Activated gamma-delta T cell treated with Interleukin-2 at 50 U/mL for 16 hours (primary cell): Measurements from ENCODE around the gene SPATA20.

Source experiments
- DNase-seq: peaks from one replicate; pipeline ENCODE4 v3.0.0-alpha.2; 2020

The SPATA20 gene

DNA sequence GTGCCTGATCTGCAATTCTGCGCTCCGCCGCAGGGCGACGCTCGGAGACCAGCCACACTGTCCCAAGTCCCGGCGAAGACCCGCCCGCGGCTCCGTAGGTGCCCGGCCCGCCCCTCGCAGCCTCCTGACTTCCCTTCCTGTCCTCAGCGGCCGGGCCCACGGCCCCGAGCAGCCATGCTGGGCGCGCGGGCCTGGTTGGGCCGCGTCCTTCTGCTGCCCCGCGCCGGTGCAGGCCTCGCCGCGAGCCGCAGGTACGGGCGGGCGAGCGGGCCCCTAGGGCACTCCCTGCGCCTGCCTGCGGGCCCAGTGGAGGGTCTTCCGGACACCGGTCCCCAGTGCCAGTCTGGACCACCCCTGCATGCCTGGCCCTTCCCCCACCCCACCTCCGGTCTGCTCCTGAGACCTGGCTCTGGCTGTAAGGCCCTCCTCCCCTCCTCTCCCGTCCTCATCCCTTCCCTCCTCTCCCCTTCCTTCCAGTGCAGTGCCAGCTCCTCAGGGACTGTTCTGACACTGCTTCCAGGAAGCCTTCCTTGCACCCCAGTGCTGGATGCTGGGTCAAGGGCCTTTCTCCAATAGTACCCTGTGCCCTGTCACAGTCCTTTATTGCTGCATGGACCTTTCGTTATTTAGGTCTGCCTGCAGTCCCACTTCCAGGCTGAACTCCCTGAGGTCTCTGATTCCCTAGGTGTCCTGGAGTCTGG is at the start of gene SPATA20:
Gene SPATA20 (plus strand): TSS at position 140 of the 701 bp plus-strand sequence. CDS start 35 bp downstream, at position 175.
- peak; percentile 81 for DNase-seq

DNA sequence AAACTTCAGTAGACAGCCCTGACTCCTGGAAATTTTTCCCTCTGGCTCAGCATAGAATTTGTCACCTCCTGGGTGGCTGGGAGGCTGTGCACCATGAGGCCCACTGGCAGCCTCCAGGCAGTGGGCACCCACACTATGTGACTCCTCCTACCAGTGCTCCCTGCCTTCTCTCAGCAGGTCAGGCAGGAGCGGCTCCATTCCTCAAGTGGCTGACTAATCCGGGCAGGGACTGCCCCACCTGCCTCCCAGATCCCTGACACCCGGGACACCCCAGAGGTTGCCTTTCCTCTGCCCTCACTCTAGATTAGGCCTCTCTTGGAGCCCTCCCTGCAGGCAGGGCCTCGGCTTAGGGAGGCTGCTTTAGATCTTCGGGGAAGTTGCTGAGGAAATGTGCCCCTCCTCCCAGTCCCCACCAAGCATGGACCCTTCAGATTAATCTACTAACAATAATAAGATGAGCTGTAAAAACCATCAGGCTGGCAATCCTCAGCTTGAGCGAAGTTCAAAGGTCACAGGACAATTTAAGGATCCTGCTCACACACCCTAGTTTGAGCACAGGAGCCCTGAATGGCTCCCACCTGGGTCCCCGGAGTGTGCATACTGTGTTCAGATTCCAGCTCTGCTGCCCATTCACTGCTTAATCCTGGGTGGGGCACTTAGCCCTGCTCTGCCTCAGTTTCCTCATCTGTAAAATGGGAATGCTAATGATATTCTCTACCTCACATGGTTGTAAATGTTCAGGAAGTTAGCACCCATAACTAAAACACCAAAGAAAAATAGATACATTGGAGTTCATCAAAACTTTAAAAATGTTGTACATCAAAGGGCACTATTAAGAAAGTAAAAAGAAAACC is 48.7 kb upstream of the SPATA20 start:
- no peak for DNase-seq

DNA sequence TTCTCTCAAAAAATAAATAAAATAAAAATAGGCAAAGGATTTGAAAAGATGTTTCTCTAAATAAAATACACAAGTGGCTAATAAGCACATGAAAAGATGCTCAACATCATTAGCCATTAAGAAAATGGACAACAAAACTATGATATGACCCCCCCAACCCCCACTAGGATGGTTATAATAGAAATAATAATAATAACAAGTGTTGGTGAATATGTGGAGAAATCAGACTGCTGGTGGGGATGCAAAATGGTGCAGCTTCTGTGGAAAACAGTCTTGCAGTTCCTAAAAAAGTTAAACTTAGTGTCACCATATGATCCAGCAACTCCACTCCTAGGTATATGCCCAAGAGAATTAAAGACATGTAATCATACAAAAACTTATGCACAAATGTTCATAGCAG is 47.7 kb upstream of the SPATA20 start:
- no peak for DNase-seq

DNA sequence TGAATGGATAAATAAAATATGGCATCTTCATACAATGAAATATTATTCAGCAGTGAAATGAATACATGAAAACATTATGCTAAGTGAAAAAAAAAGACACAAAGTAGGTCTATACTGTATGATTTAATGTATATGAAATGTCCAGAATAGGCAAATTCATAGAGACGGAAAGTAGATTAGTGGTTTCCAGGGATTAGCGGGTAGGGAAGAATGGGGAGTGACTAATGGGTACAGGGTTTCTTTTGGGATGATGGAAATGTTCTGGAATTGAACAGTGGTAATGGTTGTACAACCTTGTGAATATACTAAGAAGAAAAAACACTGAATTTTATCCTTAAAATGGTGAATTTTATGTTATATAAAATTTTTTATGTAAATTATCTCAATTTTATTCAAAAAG is 47.3 kb upstream of the SPATA20 start:
- DNase-seq, result no peak

DNA sequence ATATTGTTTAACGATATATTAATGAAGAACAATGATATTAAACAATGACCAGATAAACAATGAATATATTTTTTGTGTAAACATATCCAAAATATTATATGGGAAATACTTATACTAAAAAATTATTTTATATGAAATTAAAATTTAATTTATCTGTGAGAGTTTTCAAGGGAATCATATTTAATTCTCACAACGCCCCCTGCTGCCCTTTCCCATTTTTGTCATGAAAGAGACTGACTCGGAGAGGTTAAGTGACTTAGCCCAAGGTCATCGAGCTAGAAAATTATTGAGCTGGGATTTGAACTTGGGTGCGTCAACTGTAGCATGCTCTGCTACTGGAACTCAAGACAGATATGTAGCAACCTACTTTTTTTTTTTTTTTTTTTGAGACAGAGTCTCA is 45.9 kb upstream of the SPATA20 start:
- peak; percentile 22 for DNase-seq

DNA sequence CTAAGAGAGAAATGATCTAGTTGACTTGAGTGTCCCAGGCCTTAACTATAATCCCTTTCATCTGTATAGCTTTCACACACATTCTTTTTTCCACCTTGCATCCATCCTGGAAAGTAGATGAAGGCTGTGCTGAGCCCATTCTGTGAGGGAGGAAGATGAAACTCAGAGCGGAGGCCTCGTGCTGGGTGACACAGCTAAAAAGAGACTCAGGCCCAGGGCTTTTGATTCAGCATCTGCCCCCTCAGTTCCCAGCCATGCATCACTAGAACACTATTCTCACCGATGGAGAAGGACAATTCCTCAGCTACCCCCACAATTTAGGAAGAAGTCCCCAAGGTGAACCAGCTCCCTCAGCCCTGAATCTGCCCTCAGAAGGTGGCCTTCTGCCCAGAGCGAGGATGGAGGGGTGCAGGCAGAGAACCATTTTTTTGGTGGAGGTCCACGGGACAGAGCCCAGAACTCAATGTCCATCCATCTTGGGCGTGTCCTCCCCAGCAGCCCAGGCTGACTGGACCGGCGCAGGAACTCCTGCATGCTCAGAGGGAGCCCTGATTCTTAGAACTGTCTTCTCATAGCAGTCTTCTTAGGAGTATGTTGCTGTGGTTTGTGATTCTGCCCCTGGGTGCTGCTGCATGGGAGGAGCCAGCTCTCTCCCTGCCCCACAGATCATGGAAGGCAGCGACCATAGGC is 44.5 kb upstream of the SPATA20 start:
- no peak for DNase-seq

DNA sequence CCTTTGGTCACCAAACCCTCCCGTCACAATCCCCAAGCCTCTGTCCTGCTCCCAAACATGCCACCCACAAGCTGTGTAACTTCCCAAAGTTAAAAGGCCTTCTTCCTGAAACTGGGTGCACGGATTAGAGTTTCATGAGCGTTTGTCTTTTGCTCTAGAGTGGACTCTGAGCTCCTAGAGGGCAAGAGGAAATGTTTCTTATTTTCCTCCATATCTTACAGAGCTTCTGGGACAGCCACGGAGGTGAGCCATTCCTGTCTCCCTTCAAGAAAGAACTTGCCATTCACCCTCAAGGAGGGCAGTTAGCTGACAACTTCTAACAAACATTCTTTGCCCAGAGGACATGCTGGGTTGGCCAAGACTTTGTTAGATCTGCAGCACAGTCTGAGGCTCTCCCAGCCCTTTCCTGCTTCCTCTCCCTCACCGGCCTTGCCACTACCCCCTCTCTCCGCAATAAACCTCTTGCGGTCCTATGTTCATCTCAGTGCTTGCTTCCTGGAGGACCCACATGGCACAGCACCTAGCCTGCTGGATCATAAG is 41.3 kb upstream of the SPATA20 start:
- no peak for DNase-seq

DNA sequence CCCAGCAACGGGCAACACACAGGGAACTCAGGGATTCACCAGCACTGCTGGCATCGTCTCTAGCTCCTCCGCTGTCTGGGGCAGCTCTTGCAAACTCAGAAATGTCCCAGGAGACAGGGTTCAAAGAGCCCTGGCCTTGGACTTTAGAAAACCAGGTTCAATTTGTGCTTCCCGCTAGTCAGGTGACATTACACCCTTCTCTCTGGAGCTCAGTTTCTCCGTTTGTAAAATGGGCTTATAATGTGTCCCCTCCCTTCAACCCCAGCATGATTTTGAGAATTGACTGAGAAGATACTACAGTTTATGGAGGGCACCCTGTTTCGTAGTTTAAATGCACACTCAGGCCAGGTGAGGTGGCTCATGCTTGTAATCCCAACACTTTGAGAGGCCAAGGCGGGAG is 40.7 kb upstream of the SPATA20 start:
- DNase-seq, result no peak

DNA sequence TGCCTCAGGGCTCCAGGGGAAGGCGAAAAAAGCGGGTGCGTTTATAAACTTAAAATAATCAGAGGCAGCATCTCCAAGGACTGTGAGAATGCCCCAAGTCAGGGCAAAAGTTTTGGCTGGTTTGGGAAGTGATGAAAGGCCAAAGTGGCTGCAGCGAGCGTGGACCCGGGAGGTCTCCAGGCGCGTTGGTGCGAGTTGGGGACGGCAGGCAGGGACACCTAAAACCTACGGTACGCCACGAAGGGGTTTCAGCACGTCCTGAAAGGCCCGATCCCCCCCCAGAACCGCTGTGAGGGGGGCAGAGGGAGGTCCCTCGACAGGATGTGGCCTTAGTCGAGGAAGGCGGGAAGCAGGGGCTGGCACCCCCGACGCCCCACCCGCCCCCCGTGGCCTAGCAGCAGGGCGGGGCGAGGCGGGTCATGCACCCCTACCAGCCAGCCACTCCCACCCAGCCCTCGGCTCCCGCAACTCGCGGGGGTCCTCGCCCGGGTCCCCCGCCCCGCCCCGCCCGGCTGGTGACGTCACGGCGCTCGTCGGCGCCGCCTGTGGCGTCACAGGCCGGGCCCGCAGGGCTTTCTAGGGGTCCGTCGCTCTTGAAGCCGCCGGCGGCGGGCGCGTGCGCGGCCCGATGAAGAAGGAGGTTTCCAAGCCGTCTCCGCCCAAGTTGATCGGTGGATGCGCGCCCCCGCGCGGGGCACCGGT is 39.0 kb upstream of the SPATA20 start, which contains the start of gene MYCBPAP:
Gene MYCBPAP (plus strand): TSS at position 569 of the 702 bp plus-strand sequence. CDS start 236 bp downstream, outside the sequence.
- DNase-seq, result peak; percentile 60

DNA sequence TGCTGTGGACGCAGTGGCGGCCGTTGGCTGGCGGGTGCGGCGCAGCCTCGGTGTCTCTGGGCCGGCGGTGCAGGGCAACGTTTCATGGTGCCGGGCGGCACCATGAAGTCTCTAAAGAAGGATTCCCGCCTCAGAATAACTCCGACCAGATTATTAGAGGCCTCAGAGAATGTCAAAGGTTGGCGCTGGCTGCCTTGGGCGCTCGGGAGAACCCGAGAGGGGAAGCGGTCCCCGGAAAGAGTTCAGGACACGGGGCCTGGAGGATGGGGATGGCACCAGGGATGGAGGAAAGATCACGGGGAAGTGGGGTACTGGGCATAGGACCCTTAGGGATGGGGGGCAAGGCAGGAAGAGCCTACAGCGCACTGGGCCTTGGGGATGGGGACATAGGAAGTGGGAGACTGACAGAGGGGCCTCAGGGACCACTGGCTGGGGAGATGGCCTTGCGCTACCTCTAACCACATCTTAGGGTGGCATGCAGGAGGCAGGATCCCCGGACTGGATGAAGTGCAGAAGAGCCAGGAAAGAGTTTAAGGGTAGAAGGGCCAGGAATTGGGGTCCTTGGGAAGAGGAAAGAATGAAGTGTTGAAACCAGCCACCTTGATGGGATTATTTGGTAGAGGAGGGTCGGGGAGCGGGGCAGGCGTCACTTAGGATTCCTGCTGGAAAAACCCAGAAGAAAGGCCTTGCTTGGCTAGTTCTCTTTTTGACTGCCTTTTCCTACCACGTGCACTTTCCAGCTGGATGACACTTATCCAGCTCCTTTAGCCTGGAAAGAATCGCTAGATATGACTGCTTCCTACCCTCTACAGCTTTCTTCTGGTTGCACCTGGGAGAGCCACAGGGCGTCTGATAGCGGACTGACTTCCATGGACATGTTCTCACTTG is 38.2 kb upstream of the SPATA20 start:
- no peak for DNase-seq

DNA sequence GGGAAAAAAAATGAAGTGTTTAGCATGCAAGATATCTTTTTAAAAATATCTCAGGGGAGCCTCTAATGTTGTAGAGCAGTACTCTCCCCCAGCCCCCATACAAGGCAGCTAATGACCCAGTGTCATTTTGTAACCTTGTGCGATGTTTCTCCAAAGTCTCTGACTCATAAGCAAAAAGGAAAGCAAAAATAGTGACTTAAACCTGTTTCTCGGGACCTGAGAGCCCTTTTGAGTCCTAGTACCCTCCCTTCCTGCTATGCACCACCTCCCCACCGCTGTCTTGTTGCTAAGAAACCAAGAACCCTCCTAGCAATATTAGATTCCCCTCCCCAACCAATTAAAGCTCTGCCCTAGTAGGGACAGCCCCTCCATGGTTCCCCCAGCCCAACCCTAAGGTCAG is 35.9 kb upstream of the SPATA20 start:
- DNase-seq, result no peak

DNA sequence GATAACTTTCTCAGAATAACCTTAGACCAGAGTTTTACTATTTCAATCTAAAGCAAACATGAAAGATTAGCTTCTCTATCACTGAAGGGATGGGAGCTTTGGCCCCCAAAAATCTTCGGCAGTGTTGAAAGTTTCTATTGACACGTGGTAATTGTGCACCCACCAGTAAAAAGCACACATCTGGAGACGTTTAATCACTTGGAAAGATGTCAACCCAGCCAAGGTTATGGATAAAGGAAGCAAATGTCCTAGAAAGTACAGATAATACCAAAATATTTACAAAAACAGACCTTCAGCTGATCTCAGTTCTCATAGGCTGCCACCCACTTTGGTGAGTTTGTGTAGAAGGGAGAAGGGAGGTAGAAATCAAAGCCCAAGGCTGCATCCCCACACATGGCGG is 33.5 kb upstream of the SPATA20 start:
- DNase-seq, result no peak

DNA sequence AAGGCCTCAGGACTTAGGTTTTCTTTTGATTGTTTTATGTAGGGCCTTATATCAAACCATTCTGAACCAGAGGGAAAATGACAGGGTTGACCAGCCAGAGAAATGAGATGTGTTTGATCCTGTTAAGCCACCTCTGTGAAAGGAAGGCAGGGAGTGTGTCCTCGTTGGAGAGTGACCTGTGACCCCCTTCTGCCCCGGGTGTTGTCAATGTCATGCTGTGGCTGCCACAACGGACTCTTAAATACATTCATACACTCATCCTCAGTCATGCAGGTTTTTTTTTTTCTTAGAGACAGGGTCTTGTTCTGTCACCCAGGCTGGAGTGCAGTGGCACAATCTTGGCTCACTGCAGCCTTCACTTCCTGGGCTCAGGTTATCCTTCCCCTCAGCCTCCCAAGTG is 32.6 kb upstream of the SPATA20 start:
- DNase-seq, result no peak

DNA sequence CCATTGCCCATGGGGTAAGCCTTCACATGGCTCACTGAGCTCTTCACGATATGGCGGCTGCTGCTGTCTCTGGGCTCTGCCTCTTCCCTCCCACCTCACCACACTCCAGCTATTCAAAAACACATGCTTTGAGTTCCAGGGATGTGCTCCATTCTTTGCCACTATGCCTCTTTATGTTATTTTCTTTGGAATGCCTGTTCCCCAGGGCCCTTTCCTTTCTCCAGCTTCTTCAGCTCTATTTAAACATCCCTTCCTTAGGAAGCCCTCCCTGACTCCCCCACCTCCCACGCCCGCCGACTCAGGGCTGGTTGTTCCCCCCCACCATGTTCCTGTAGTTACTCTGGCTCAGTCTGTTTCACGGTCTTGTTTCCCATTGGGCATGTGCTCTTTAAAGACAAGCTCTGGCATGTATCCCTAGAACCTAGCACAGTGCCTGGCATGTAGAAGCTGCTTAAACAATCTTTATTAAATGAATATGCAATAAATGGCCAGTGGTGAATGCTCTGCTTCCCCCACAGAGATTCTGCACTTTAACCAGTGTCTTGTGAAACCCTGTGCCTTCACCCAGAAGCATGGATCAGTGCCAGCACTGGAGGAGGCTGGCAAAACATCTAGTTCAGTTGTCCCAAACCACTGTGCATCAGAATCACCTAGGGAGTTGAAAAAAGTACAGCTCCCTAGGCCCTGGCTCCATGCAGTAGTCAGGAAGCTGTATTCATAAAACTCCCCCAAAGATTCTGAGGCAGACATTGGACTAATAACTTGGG is 31.9 kb upstream of the SPATA20 start:
- DNase-seq, result no peak

DNA sequence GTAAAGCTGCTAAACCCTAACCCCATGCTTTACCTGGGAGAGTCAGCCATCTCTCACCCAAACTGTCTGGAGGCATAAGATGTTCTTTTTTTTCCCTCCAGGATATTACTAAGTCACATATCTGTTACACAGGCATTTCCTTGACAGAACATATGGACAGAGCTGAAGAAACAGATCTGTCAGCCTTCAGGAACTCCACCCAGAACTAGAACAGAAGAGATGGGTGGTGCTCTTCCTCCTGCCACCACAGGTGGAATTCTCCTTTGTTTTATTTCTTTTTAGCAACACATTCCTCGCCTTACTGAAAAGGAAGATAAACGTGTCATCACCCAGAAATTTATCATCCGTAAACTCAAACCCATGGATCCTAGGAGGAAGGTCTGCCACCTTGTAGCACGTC is 30.0 kb upstream of the SPATA20 start:
- DNase-seq, result no peak

DNA sequence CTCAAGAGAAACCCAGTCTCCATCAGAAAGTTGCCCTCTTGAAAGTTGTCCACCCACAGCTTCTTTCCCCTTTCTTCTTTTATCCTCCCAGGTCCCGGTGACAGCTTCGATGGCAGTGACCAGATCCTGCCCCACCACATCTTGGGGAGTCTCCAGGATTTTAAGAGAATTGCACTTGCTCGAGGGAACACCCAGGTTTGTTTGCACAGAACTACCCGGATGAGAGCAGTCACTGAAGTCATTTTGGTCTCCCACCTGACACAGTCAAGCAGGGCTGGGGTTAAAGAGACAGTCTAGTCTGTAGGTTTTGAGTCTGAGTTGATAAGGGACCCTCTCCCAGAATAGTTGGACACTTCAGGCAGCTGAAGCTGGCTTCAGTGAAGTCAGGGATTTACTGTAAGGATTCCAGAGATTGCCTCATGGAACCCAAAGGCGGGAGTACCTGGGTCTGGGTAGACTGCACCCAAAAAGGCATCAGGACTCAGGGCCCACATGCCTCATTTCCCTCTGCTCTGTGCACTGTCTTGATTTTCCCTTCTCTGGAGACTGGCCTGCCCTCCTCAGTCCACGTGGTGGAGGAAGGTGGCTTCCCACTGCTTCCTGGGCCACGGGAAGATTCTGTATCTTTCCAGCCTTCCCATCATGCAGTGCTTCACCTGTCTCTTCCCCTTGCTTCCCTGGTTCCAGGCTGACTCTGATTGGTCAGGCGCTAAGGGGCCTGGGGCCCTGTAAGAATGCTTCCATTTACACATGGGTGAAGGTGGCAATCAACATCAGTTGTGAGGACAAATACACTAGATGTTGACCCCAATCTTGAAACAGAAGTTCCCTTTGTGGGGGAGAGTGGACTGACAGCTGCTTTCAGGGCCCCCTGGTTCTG is 29.2 kb upstream of the SPATA20 start:
- no peak for DNase-seq

DNA sequence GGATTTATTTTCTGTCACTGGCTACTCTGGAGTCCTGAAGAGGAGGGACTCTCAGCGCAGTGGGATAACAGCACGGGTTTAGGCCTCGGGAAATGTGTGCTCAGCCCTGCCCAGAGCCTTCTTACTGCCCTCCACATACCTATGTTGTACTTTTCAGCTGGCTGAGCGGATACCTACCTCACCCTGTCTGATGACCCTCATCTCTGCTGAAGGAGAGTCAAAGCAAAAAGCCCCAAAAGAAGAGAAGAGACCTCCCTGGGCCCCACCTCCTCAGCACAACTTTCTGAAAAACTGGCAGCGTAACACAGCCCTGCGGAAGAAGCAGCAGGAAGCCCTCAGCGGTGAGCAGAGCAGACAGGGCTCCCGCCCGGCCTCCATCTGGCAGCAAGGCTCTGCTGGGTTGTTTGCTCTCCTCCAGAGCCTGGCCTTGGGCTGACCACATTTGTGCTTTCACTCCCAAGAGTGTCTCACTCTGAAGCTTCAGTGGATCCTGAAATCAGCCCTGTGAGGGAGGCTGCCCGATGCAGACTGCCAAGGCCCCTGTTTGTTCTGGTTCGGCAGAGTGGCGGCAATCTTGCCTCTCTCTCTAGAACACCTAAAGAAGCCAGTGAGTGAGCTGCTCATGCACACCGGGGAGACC is 28.5 kb upstream of the SPATA20 start:
- no peak for DNase-seq

DNA sequence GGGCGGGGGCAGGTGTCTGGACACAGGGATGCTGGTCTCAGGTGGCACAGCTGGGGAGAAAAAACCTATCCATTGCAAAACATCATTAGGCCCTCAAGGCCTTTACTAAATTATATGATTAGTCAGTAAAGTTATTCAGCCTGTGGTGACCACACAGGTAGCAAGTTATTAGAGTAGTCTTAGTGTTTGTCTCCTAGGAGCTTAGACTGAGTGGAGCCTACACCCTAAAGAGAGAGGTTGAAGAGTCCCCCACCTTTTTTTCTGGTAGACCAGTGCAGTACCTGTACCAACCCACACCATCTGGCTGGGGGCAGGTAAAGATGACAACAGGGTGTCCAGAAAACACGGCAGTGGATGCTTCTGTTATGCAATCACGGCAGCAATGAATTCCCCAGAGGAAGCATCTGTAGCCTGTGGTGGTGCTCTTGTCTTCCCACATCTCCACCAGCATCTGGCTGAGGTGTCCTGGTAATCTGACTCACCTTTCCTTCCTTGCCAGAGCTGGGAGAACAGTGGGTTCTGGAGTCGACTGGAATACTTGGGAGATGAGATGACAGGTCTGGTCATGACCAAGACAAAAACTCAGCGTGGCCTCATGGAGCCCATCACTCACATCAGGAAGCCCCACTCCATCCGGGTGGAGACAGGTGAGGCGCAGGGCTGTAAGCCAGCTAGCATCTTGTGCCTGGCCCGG is 27.7 kb upstream of the SPATA20 start:
- no peak for DNase-seq

DNA sequence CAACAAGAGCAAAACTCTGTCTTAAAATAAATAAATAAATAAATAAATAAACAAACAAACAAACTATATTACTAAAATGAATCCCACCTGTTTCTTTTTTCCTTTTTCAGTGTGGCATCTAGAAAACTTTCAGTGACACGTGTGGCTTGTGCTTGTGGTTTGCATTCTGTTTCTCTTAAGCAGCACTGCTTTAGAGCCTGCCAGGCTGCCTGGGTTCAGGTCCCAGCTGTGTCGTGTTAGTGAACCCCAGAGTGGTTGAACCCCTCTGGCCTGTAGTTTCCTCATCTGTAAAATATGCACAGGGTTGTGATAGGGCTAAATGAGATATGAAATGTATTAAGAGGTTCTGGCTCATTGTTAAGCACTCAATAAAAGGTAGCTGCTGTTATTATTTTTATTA is 26.5 kb upstream of the SPATA20 start:
- DNase-seq, result no peak
